Stomach (tissue), 9 donors: ENCODE data around the gene CLMP. TPM values are rescaled to one million over a fixed set of nuclear protein-coding genes. Genes with fewer than 3 reads are reported as not detected.

Experiments used
- DNase-seq, 2 donors: peaks; one replicate each; pipeline versions ENCODE4 v3.0.0 to v3.0.0-alpha.2; 2013 to 2019
- H3K27ac ChIP-seq, 5 donors: fragments of 200-600 bp in 4 of 5; sonication (generic) in 4 of 5; one replicate each; pipeline ENCODE4 v1.5.1; 2013 to 2019; ENCODE audit warnings: mild to moderate bottlenecking in 1 of 5, moderate library complexity in 1 of 5
- H3K27me3 ChIP-seq, 3 donors: fragments of 200-600 bp; sonication (generic); one replicate each; pipeline ENCODE4 v1.5.1; 2017 to 2019; ENCODE audit warnings: mixed run types in 1 of 3
- H3K36me3 ChIP-seq, 4 donors: fragments of 200-600 bp; sonication (generic); 1 replicate in 3 of 4; 2 replicates in 1 of 4; pipeline ENCODE4 v1.5.1; 2016 to 2019
- H3K4me1 ChIP-seq, 4 donors: fragments of 200-600 bp; sonication (generic); one replicate each; pipeline ENCODE4 v1.5.1; 2016 to 2019
- H3K4me3 ChIP-seq, 4 donors: fragments of 200-600 bp; sonication (generic) in 3 of 4; one replicate each; pipeline ENCODE4 v1.5.1; 2016 to 2019; ENCODE audit warnings: mild to moderate bottlenecking in 1 of 4
- H3K9me3 ChIP-seq, 4 donors: fragments of 200-600 bp; sonication (generic); one replicate each; pipeline ENCODE4 v1.5.1; 2016 to 2019
- CTCF ChIP-seq, 7 experiments: fragments of 450-650 bp in 4 of 7; fragments of 200-600 bp in 3 of 7; sonication (generic) in 3 of 7; IDR thresholded peaks; one replicate each; pipeline ENCODE4 v1.5.1; 2016 to 2019; ENCODE audit warnings: antibody characterized with exemption in 7 of 7, control low read depth in 2 of 7, mild to moderate bottlenecking in 1 of 7
- EP300 ChIP-seq: sonication (generic); formaldehyde crosslinking; IDR thresholded peaks from one replicate; pipeline ENCODE4 v1.6.1; 2017; ENCODE audit warnings: antibody characterized with exemption
- POLR2A ChIP-seq, 4 donors: fragments of 450-650 bp; IDR thresholded peaks; one replicate each; pipeline ENCODE4 v1.6.1; 2016; ENCODE audit warnings: antibody characterized with exemption in 4 of 4, control low read depth in 2 of 4, mild to moderate bottlenecking in 1 of 4, moderate library complexity in 1 of 4
- POLR2AphosphoS5 ChIP-seq, 3 donors: sonication (generic); formaldehyde crosslinking; IDR thresholded peaks; one replicate each; pipeline ENCODE4 v1.6.1; 2016; ENCODE audit warnings: antibody characterized with exemption in 3 of 3
- WGBS, 5 donors: extraction: QIAGEN DNeasy Blood & Tissue Kit in 3 of 5; methylation state at CpG; one replicate each; pipeline versions ENCODE4 v1.1.5 to v1.1.7; 2013 to 2018; 5-methylcytosine and 5-hydroxymethylcytosine counted together
- intact Hi-C: fragments of 100-400 bp; cut with DNase I; formaldehyde crosslinking; loops from one replicate; pipeline ENCODE4 v1.15.1; 2023; ENCODE audit warnings: low total_unique reads
- polyA plus RNA-seq, 3 donors: library from polyadenylated mRNA; stranded (reverse); fragments of 200-250 nt; gene quantifications; one replicate each; pipeline ENCODE4 v1.2.3, GENCODE V29; 2013
- total RNA-seq, 5 donors: library from RNA; depleted of rRNA; stranded (reverse); fragments of >200 nt; gene quantifications; one replicate each; pipeline versions ENCODE4 v1.1.0 to v1.2.3, GENCODE V29; 2014 to 2016
- donor health status: healthy with polysubstance abuse.
- donor health status: Bipolar disorder and iron deficiency.
- donor health status: healthy.

CLMP gene
- total and polyA plus RNA-seq, 8 donors = 4.9 to 81.2 (median 40.5) TPM

GRCh38 chr11:123186286-123186685, 8.8 kb downstream of the CLMP start:
- no peaks in the 10 kb centered on the region for H3K9me3 ChIP-seq
- WGBS, 5 donors = 74 to 89% (median 83%) methylated on average over 8 of the region's 8 CpGs
- H3K4me1 ChIP-seq = peaks cover 0 to 69% (median 5%) of the 10 kb centered on the region in 4 donors
- H3K27ac ChIP-seq = no peak overlapping the region
- intact Hi-C loops = no loop called here
- TF ChIP-seq POLR2AphosphoS5 (IDR thresholded peaks at IDR 0.05) (no peak), EP300 (no peak), CTCF (IDR thresholded peaks at IDR 0.05) (no peak), POLR2A (IDR thresholded peaks at IDR 0.05) (no peak)
- no peak overlapping the region for H3K4me3 ChIP-seq
- H3K27me3 ChIP-seq = peaks cover 0 to 66% (median 0%) of the 10 kb centered on the region in 3 donors
- DNase-seq = no peak
- no peaks in the 10 kb centered on the region for H3K36me3 ChIP-seq

- TF ChIP-seq CTCF (IDR thresholded peaks at IDR 0.05) (no peak), EP300 (no peak), POLR2A (IDR thresholded peaks at IDR 0.05) (no peak), POLR2AphosphoS5 (IDR thresholded peaks at IDR 0.05) (no peak)
- Histone ChIP-seq H3K27me3 (peaks cover 0 to 60% (median 0%) of the 10 kb centered on the region in 3 donors), H3K9me3 (no peaks in the 10 kb centered on the region), H3K4me3 (no peak overlapping the region), H3K36me3 (no peaks in the 10 kb centered on the region), H3K4me1 (peaks cover 0 to 69% (median 5%) of the 10 kb centered on the region in 4 donors), H3K27ac (peak overlapping the region in 1 of 5 donors; percentile 13)
- no peak for DNase-seq
- 69 to 79% (median 74%) methylated on average over 10 to 12 of the region's 12 CpGs for WGBS, 5 donors
- intact Hi-C loops = no loop called here
Observed at GRCh38 chr11:123185326-123185725, 9.7 kb downstream of the CLMP start.

- H3K27me3 ChIP-seq = peaks cover 0 to 56% (median 0%) of the 10 kb centered on the region in 3 donors
- H3K27ac ChIP-seq = no peak overlapping the region
- no peaks in the 10 kb centered on the region for H3K9me3 ChIP-seq
- no peak for DNase-seq
- 39 to 62% (median 47%) methylated on average over 6 of the region's 6 CpGs for WGBS, 5 donors
- TF ChIP-seq POLR2A (IDR thresholded peaks at IDR 0.05) (no peak), POLR2AphosphoS5 (IDR thresholded peaks at IDR 0.05) (no peak), EP300 (no peak), CTCF (IDR thresholded peaks at IDR 0.05) (no peak)
- no peaks in the 10 kb centered on the region for H3K36me3 ChIP-seq
- peaks cover 0 to 73% (median 5%) of the 10 kb centered on the region in 4 donors for H3K4me1 ChIP-seq
- intact Hi-C loops = no loop called here
- H3K4me3 ChIP-seq = no peak overlapping the region
Observed at GRCh38 chr11:123184531-123184930, 10.5 kb downstream of the CLMP start.

GRCh38 chr11:123183391-123184099, 11.5 kb downstream of the CLMP start:
- 63 to 77% (median 71%) methylated on average over 5 to 6 of the region's 6 CpGs for WGBS, 5 donors
- H3K27me3 ChIP-seq = peaks cover 0 to 51% (median 0%) of the 10 kb centered on the region in 3 donors
- no peak overlapping the region for H3K27ac ChIP-seq
- DNase-seq = no peak
- no peaks in the 10 kb centered on the region for H3K9me3 ChIP-seq
- intact Hi-C loops = no loop called here
- H3K36me3 ChIP-seq = no peaks in the 10 kb centered on the region
- H3K4me1 ChIP-seq = peaks cover 0 to 68% (median 5%) of the 10 kb centered on the region in 4 donors
- H3K4me3 ChIP-seq = no peak overlapping the region
- TF ChIP-seq CTCF (IDR thresholded peaks at IDR 0.05) (no peak), POLR2A (IDR thresholded peaks at IDR 0.05) (no peak), EP300 (no peak), POLR2AphosphoS5 (IDR thresholded peaks at IDR 0.05) (no peak)
